Osteocyte (in vitro differentiated cells): ENCODE results near the gene FOXD3. TPM values are rescaled to one million over a fixed set of nuclear protein-coding genes. Genes with fewer than 3 reads are reported as not detected.

Experiments used
- DNase-seq: peaks from one replicate; pipeline ENCODE4 v3.0.0; 2021; ENCODE audit warnings: mixed read lengths; ENCODE audit not compliant: unreplicated experiment; ENCODE audit errors: extremely low spot score
- H3K27ac Mint-ChIP-seq: one replicate; pipeline ENCODE4 v1.8.0; 2021; ENCODE audit warnings: mild to moderate bottlenecking, mixed read lengths; ENCODE audit not compliant: unreplicated experiment
- H3K27me3 Mint-ChIP-seq: one replicate; pipeline ENCODE4 v1.8.0; 2021; ENCODE audit warnings: mixed read lengths; ENCODE audit not compliant: unreplicated experiment
- H3K36me3 Mint-ChIP-seq: one replicate; pipeline ENCODE4 v1.8.0; 2021; ENCODE audit warnings: mixed read lengths; ENCODE audit not compliant: unreplicated experiment
- H3K4me1 Mint-ChIP-seq: one replicate; pipeline ENCODE4 v1.8.0; 2021; ENCODE audit warnings: mixed read lengths; ENCODE audit not compliant: unreplicated experiment
- H3K4me3 Mint-ChIP-seq: one replicate; pipeline ENCODE4 v1.8.0; 2021; ENCODE audit warnings: mild to moderate bottlenecking, moderate library complexity, mixed read lengths; ENCODE audit not compliant: unreplicated experiment
- H3K9me3 Mint-ChIP-seq: one replicate; pipeline ENCODE4 v1.8.0; 2021; ENCODE audit warnings: mixed read lengths; ENCODE audit not compliant: unreplicated experiment
- CTCF ChIP-seq: fragments of 200-600 bp; sonication (generic); IDR thresholded peaks from 2 replicates; pipeline ENCODE4 v1.5.0; 2021; ENCODE audit warnings: antibody characterized with exemption, mild to moderate bottlenecking, moderate library complexity
- total RNA-seq: library from RNA; stranded (reverse); gene quantifications from 2 replicates; pipeline ENCODE4 v1.2.1, GENCODE V29; 2021

FOXD3 gene
- total RNA-seq, 1 donor from 2014 or later = not detected

- DNase-seq = no peak
- H3K9me3 Mint-ChIP-seq = no peaks in the 10 kb centered on the region
- no peak overlapping the region for H3K27ac Mint-ChIP-seq
- peaks cover 5% of the 10 kb centered on the region for H3K4me1 Mint-ChIP-seq
- TF ChIP-seq CTCF = no peak
- no peaks in the 10 kb centered on the region for H3K36me3 Mint-ChIP-seq
- peaks cover 32% of the 10 kb centered on the region for H3K27me3 Mint-ChIP-seq
- no peak overlapping the region for H3K4me3 Mint-ChIP-seq
These were observed 40.2 kb downstream of the FOXD3 start for GRCh38 chr1:63362578-63362977.

GRCh38 chr1:63363014-63363413 is 40.6 kb downstream of the FOXD3 start:
- DNase-seq = no peak
- Mint-ChIP-seq H3K4me1 (peaks cover 7% of the 10 kb centered on the region), H3K4me3 (no peak overlapping the region), H3K27me3 (peaks cover 32% of the 10 kb centered on the region), H3K36me3 (no peaks in the 10 kb centered on the region), H3K9me3 (no peaks in the 10 kb centered on the region), H3K27ac (no peak overlapping the region)
- no peak for TF ChIP-seq CTCF

GRCh38 chr1:63366908-63367214 is 44.5 kb downstream of the FOXD3 start:
- H3K4me3 Mint-ChIP-seq = peak overlapping the region; percentile 72
- TF ChIP-seq CTCF = no peak
- no peaks in the 10 kb centered on the region for H3K9me3 Mint-ChIP-seq
- DNase-seq = no peak
- peaks cover 14% of the 10 kb centered on the region for H3K4me1 Mint-ChIP-seq
- peak overlapping the region; percentile 71 for H3K27ac Mint-ChIP-seq
- peaks cover 15% of the 10 kb centered on the region for H3K27me3 Mint-ChIP-seq
- peaks cover 9% of the 10 kb centered on the region for H3K36me3 Mint-ChIP-seq

- peaks cover 14% of the 10 kb centered on the region for H3K4me1 Mint-ChIP-seq
- TF ChIP-seq CTCF = peak; percentile 43
- peaks cover 11% of the 10 kb centered on the region for H3K36me3 Mint-ChIP-seq
- peak within 1 kb of the TSS; percentile 98 for H3K4me3 Mint-ChIP-seq
- H3K27me3 Mint-ChIP-seq = peaks cover 12% of the 10 kb centered on the region
- peak within 1 kb of the TSS; percentile 90 for H3K27ac Mint-ChIP-seq
- H3K9me3 Mint-ChIP-seq = no peaks in the 10 kb centered on the region
- peak; percentile 98 for DNase-seq
These were observed 45.1 kb downstream of the FOXD3 start, which contains the start of gene ALG6 for GRCh38 chr1:63367215-63368103. Gene ALG6, plus strand, starts transcription at chr1:63367627. Its CDS starts 3,351 bp downstream, at chr1:63370978.

GRCh38 chr1:63368131-63368530 is 45.8 kb downstream of the FOXD3 start:
- peaks cover 14% of the 10 kb centered on the region for H3K4me1 Mint-ChIP-seq
- peak overlapping the region; percentile 98 for H3K4me3 Mint-ChIP-seq
- peaks cover 11% of the 10 kb centered on the region for H3K36me3 Mint-ChIP-seq
- TF ChIP-seq CTCF = no peak
- no peaks in the 10 kb centered on the region for H3K9me3 Mint-ChIP-seq
- H3K27me3 Mint-ChIP-seq = peaks cover 6% of the 10 kb centered on the region
- DNase-seq = no peak
- peak overlapping the region; percentile 90 for H3K27ac Mint-ChIP-seq
